Panc1 (cell line): ENCODE data around the gene FEN1. TPM values are rescaled to one million over a fixed set of nuclear protein-coding genes. Genes with fewer than 3 reads are reported as not detected.
A peak's percentile ranks its signal among the peaks of the same experiment; 100 is the strongest.

ENCODE experiments used
- ATAC-seq: fragments of 200-7000 bp; cut with Tn5 transposase; 2 replicates; pipeline ENCODE4 v1.9.1; 2020; ENCODE audit warnings: mild to moderate bottlenecking, moderate library complexity
- BruUV-seq: library from RNA; stranded (reverse); fragments of 400-500 nt; replicated peaks from 2 replicates; lab custom pipeline; 2021; lab: Mats Ljungman, UMichigan
- CTCF ChIA-PET: fragments of 300-600 bp; sonication (Branson Sonifier 250); formaldehyde crosslinking; loops from one replicate; lab custom pipeline; 2022; ENCODE audit warnings: antibody characterized with exemption; lab: Charles Lee
- POLR2A ChIA-PET: fragments of 300-600 bp; sonication (Branson Sonifier 250); formaldehyde crosslinking; loops from one replicate; lab custom pipeline; 2022; ENCODE audit warnings: antibody characterized with exemption; lab: Charles Lee
- DNase-seq: peaks from one replicate; pipeline ENCODE4 v3.0.0-alpha.2; 2010; ENCODE audit warnings: low read depth, low spot score
- H3K27ac ChIP-seq: 2 replicates; pipeline ENCODE4 v1.5.1; 2011; ENCODE audit warnings: mild to moderate bottlenecking, low read length, inconsistent platforms
- H3K27me3 ChIP-seq: fragments of 200-500 bp; sonication (Bioruptor generic); 2 replicates; pipeline ENCODE4 v1.6.0; 2014; ENCODE audit warnings: low read length, inconsistent platforms; ENCODE audit not compliant: control insufficient read depth, insufficient read depth
- H3K36me3 ChIP-seq: fragments of 200-500 bp; sonication (Bioruptor generic); 2 replicates; pipeline ENCODE4 v1.5.1; 2014; ENCODE audit warnings: inconsistent platforms, mild to moderate bottlenecking, low read length, moderate library complexity; ENCODE audit not compliant: control insufficient read depth, insufficient read depth
- H3K4me1 ChIP-seq: 2 replicates; pipeline ENCODE4 v1.5.1; 2011; ENCODE audit warnings: inconsistent platforms, mild to moderate bottlenecking, low read length, moderate library complexity; ENCODE audit not compliant: control insufficient read depth, insufficient read depth
- H3K4me3 ChIP-seq, 2 experiments: 2 replicates each; pipeline ENCODE4 v1.5.1; 2011 to 2012; ENCODE audit warnings: low read depth in 2 of 2, low read length in 2 of 2, mild to moderate bottlenecking in 2 of 2, inconsistent platforms in 1 of 2, moderate library complexity in 1 of 2
- H3K9me3 ChIP-seq: fragments of 200-500 bp; sonication (Bioruptor generic); 2 replicates; pipeline ENCODE4 v1.5.1; 2014; ENCODE audit warnings: low read depth, mild to moderate bottlenecking, inconsistent platforms, low read length, moderate library complexity; ENCODE audit not compliant: control insufficient read depth, insufficient read depth
- POLR2AphosphoS5 ChIP-seq: IDR thresholded peaks from 2 replicates; pipeline ENCODE4 v1.6.1; 2012; ENCODE audit warnings: mild to moderate bottlenecking, low read depth, low read length, moderate library complexity
- SIN3A ChIP-seq: IDR thresholded peaks from 2 replicates; pipeline ENCODE4 v1.6.1; 2012; ENCODE audit warnings: low read depth, mild to moderate bottlenecking, low read length, moderate library complexity, borderline replicate concordance; ENCODE audit not compliant: insufficient read depth
- TCF7L2 ChIP-seq: IDR thresholded peaks from 2 replicates; pipeline ENCODE4 v1.6.1; 2011; ENCODE audit warnings: mild to moderate bottlenecking, low read depth, low read length, inconsistent platforms
- in situ Hi-C: cut with HindIII; loops from 2 replicates; pipeline ENCODE4 v1.10.0; 2016; ENCODE audit warnings: low sequenced_read_pairs, low pct_unique_long_range_greater_than_20kb
- intact Hi-C: fragments of 100-400 bp; cut with micrococcal nuclease; formaldehyde crosslinking; loops from one replicate; pipeline ENCODE4 v1.10.0; 2022; ENCODE audit not compliant: unreplicated experiment
- total RNA-seq: library from RNA; stranded (reverse); gene quantifications from one replicate; pipeline ENCODE4 v1.2.1, GENCODE V29; 2021; ENCODE audit not compliant: unreplicated experiment
- TF ChIP-seq, protein P1 (sequence below), 2 experiments: IDR thresholded peaks; 2 replicates each; pipeline ENCODE4 v1.6.1; 2011 to 2012; ENCODE audit warnings: low read depth in 2 of 2, control low read depth in 1 of 2, low read length in 1 of 2, mild to moderate bottlenecking in 1 of 2, moderate library complexity in 1 of 2; ENCODE audit not compliant: insufficient read depth in 1 of 2
- TF ChIP-seq, protein P2 (sequence below): fragments of 450-650 bp; IDR thresholded peaks from 2 replicates; pipeline ENCODE4 v1.5.1; 2017; ENCODE audit warnings: mild to moderate bottlenecking

The FEN1 gene
- total RNA-seq, 1 experiment from 2014 or later = 67.6 TPM

DNA sequence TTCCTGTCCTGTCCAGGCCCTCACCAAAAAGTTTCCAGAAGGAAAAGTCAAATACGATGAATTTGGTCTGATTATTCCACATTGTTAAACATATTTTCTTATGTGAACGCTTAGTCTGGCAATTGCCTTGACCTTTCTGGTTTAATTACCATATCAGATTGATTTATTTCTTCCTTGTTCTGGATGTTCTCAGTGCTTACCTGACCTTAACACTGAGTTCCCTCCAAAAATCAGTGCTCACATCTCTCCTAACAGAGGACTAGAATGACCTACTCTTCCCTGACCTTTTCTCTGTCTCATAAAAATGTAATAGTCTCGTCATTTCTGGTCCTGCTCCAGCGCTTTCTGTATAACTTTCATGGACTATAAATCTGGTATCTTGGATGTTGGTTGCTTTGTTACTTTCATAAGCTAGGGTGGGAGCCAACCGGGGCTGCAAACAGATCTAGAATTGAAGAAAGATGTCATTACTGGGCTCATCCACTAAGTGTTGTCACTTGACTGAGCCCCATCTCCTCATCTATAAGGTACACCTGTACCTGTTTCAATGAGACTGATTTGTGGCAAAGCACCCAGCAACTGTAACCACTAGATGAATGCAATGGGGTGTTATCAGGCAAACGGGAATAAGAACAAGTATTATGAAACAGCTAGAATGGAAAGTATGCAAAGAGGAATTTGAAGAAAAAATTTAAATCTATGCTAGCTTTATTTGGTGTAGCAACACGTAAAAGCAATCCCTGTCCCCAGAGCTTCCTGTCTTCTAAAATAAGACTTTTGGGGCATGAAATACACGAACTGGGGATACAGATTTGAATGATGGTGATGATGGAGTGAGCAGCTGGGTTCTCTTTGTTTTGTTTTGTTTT is 37.8 kb downstream of the FEN1 start:
- POLR2A ChIA-PET = interaction anchor here (0.6 to 0.8 kb wide), 3 partner anchors 15 to 51 kb away, joined by 3 read pairs; no protein-coding TSS in a partner anchor
- DNase-seq (no peak), ATAC-seq (no peak)
- H3K27ac ChIP-seq = peak overlapping the region; percentile 92
- in situ Hi-C loops = no loop called here
- no peaks in the 10 kb centered on the region for H3K9me3 ChIP-seq
- H3K4me1 ChIP-seq = peaks cover 57% of the 10 kb centered on the region
- H3K4me3 ChIP-seq = peak overlapping the region; percentile 81 to 82
- intact Hi-C loops = no loop called here
- no peaks in the 10 kb centered on the region for H3K36me3 ChIP-seq
- no peaks in the 10 kb centered on the region for H3K27me3 ChIP-seq
- BruUV-seq = TSS peak; percentile 73
- CTCF ChIA-PET = no interaction called here
- TF ChIP-seq, protein P1, sequence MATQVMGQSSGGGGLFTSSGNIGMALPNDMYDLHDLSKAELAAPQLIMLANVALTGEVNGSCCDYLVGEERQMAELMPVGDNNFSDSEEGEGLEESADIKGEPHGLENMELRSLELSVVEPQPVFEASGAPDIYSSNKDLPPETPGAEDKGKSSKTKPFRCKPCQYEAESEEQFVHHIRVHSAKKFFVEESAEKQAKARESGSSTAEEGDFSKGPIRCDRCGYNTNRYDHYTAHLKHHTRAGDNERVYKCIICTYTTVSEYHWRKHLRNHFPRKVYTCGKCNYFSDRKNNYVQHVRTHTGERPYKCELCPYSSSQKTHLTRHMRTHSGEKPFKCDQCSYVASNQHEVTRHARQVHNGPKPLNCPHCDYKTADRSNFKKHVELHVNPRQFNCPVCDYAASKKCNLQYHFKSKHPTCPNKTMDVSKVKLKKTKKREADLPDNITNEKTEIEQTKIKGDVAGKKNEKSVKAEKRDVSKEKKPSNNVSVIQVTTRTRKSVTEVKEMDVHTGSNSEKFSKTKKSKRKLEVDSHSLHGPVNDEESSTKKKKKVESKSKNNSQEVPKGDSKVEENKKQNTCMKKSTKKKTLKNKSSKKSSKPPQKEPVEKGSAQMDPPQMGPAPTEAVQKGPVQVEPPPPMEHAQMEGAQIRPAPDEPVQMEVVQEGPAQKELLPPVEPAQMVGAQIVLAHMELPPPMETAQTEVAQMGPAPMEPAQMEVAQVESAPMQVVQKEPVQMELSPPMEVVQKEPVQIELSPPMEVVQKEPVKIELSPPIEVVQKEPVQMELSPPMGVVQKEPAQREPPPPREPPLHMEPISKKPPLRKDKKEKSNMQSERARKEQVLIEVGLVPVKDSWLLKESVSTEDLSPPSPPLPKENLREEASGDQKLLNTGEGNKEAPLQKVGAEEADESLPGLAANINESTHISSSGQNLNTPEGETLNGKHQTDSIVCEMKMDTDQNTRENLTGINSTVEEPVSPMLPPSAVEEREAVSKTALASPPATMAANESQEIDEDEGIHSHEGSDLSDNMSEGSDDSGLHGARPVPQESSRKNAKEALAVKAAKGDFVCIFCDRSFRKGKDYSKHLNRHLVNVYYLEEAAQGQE (IDR thresholded peaks at IDR 0.05; ENCODE audit: insufficient read depth in 1 of 2, low read depth in 2 of 2, low read length in 1 of 2) = no peak
- TF ChIP-seq, protein P2, sequence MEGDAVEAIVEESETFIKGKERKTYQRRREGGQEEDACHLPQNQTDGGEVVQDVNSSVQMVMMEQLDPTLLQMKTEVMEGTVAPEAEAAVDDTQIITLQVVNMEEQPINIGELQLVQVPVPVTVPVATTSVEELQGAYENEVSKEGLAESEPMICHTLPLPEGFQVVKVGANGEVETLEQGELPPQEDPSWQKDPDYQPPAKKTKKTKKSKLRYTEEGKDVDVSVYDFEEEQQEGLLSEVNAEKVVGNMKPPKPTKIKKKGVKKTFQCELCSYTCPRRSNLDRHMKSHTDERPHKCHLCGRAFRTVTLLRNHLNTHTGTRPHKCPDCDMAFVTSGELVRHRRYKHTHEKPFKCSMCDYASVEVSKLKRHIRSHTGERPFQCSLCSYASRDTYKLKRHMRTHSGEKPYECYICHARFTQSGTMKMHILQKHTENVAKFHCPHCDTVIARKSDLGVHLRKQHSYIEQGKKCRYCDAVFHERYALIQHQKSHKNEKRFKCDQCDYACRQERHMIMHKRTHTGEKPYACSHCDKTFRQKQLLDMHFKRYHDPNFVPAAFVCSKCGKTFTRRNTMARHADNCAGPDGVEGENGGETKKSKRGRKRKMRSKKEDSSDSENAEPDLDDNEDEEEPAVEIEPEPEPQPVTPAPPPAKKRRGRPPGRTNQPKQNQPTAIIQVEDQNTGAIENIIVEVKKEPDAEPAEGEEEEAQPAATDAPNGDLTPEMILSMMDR = no peak
- TF ChIP-seq POLR2AphosphoS5 (no peak), TCF7L2 (no peak), SIN3A (no peak)

DNA sequence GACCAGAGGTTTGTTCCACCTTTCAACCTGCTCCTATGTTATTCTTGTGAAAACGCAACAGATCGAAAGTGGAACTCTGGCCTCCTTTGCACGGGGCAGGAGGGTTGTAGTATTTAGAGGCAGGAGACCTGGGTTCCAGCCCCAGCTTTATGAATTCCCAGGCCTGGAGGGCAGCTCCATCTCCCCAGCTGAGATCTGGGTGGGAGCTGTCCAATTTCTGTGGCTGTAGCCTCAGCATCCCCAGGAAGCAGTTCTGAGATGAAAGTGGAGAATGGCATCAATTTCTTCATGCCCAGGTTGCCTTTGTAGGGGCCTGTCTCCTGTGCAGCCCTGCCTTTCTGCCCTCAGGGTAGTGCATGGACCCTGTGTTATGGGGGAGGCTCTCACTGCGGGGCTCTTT is 39.5 kb downstream of the FEN1 start:
- in situ Hi-C loops (no loop called here), intact Hi-C loops (no loop called here)
- Histone ChIP-seq H3K36me3 (no peaks in the 10 kb centered on the region), H3K4me3 (peak overlapping the region in 1 of 2 experiments; percentile 82; a peak in 1 of 4 replicates), H3K27ac (no peak overlapping the region), H3K9me3 (no peaks in the 10 kb centered on the region), H3K4me1 (peaks cover 55% of the 10 kb centered on the region), H3K27me3 (no peaks in the 10 kb centered on the region)
- ChIA-PET CTCF (no interaction called here), POLR2A (no interaction called here)
- no peak for DNase-seq
- no peak for ATAC-seq
- TF ChIP-seq TCF7L2 = no peak
- TF ChIP-seq, protein P1 (IDR thresholded peaks at IDR 0.05; ENCODE audit: insufficient read depth in 1 of 2, low read depth in 2 of 2, low read length in 1 of 2) = peak in 1 of 2 experiments; percentile 40; a peak in 1 of 4 replicates
- no TSS peak for BruUV-seq
